GM19099 (cell line): ENCODE results near the gene AGAP1.

Experiments used
- POLR2A ChIP-seq: IDR thresholded peaks from 3 replicates; pipeline ENCODE4 v1.6.1; 2011; ENCODE audit warnings: low read depth; ENCODE audit not compliant: insufficient read length; ENCODE audit errors: extremely low read depth

AGAP1 gene

DNA sequence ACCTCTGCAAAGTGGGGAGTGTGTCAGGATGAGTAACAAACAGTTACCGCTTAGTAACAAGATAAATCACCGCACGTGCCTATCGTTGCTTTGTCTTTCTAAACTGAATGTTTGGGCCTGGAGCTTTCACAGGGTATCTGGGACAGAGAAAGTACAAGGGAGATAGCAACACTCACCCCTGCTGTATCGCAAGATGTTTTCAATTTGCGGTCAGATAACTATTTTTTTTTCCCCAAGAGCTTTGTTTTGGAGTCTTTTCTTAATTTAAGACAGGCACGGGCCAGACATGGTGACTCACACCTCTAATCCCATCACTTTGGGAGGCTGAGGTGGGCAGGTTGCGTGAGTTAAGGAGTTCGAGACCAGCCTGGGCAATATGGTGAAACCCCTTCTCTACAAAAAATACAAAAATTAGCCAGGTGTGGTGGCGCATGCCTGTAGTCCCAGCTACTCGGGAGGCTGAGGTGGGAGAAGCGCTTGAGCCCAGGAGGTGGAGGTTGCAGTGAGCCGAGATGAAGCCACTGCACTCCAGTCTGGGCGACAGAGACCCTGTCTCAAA, 527.7 kb downstream of the AGAP1 start:
- TF ChIP-seq POLR2A, result no peak

DNA sequence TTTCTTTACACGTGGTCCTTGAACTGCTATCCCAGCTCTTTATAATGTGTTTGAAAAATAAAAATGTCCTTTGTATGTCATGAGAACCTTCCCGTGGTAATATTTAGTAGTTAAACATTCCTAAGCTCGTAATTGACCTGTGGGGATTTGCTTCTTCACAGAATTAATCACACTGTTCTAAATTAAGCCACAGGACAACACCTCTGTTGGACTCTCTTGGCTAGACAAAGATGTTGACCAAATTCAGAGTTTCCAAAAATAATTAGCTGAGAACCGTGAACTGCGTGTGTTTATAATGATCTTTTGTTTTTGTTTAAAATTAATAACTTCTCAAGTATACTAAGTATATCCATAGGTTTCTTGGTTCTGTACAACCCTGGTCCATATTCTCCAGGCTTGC, 528.3 kb downstream of the AGAP1 start:
- TF ChIP-seq POLR2A, result no peak

DNA sequence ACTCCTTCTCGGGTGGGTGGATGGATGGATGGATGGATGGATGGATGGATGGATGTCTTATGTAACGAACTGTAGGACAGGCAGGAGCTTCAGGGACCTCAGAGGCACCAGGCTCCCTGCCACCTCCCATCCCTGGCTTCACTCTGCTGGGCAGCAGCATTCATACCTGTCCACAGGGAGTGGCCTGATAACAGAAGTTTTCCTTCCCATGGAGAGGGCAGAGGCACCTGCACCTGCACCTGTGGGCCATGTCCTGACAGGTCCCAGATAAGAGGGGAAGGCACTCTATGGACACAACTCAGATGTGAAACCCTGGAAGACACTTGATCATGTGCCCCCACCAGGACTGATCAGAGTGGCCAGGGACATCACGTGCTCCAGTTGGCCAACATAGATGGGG, 532.0 kb downstream of the AGAP1 start:
- TF ChIP-seq POLR2A, result no peak

DNA sequence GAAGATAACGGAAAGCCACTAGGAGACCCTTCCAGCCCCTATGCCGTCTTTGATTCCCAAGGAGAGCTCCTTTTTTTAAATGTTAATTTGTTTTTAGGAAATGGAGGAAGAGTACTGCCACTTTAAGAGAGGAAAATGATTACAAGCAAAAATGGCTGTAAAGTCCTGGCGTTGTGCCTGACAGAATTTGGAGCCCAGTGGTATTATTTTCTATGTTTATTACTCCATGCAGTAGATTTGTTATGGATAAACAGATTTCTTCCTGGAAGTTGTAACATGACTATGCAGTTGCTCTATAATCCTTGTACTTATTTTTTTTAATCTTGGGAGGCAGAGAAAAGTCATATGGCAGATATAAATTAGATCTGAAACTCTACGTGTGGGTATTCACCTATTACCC, 533.0 kb downstream of the AGAP1 start:
- TF ChIP-seq POLR2A, result no peak

DNA sequence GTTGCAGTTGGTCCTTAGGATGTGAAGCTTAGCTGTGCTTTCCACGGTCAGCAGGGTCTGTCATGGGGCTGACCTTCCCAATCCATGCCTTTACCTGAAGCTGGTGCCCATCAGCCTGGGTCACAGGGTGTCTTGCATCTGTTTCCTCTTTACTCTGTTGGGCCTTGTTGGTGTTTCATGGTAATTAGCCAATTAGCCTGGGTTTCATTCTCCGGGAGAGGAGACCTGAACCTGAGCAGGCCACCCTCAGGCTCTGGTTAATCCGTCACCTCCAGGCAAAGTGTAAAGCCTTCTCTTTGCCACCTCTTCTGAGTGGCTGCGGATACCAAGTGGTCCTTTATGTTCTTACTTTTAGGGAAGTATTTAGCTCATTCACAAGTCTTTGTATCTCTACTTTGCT, 534.2 kb downstream of the AGAP1 start:
- TF ChIP-seq POLR2A, result no peak

DNA sequence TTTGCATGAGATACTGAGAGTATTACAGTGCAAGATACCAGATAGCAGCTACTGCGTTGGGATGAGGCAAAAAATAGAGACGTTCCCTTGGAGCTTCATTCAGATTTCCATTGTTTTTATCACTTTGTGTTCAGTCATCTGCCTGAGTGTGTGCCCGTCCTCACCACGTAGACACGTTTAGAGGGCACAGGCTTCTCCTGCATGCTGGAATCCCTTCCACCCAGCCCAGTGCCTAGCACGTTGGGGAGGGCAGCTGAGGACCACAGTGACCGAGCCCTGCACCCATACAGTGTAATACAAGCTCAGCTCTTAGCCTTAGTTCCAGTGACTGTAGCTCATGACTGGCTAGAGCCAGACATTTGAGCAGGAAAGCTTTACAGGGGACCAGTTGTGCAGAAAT, 539.6 kb downstream of the AGAP1 start:
- TF ChIP-seq POLR2A, result no peak

DNA sequence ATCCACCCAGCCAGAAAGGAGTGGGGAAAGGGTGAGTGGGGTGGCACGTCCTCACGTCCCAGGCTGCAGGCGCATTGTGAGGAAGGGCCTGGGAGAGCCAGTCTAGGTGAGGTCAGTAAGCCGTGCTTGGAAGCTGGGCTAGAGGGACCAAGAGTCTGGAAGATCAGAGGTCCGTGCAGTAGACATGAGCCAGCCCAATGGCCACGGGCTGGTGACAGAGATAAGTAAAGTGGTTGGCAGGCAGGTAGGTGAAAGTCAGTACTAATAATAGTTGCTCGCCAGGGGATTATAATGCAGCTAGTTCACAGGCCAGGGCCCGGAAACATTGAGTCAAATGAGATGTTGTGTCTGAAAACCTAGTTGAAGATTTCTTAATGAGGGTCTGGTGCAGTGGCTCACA, 541.1 kb downstream of the AGAP1 start:
- TF ChIP-seq POLR2A, result no peak

DNA sequence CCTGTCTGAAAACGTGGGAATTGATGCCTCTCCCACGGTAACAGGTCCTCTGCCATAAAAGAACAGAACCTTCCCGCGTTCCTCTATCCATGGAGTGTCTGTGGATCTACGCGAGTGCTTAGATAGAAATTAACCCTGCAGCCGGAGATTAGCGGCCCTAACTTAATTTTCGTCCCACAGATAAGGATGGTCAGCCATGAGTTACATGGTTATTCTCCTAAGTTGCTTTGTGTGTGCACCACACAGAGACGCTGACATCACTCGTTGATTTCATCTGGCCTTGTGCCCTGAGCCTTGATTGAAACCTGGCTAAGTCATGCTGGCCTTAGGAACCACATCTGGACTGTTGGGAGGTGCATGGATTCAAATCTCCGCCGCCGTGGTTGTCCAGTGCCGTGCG, 542.2 kb downstream of the AGAP1 start:
- no peak for TF ChIP-seq POLR2A

DNA sequence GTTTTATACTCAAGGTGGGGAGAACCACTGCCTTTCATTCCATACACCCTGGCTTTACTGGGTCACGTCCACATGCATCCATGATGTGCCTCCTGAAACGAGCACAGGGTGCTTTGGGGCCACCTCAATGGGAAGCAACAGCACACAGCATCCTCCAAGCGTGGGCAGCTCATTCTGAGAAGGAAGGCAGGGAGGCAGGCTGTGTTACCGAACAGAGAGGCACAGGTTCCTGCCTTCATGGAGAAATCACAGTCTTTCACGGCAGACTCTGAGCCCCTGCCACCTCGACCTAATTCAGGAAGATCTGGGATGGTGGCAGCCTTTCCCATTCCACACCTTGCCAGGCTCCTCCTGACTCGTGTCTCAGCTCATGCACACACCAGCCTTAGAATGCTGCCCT, 544.3 kb downstream of the AGAP1 start:
- no peak for TF ChIP-seq POLR2A

DNA sequence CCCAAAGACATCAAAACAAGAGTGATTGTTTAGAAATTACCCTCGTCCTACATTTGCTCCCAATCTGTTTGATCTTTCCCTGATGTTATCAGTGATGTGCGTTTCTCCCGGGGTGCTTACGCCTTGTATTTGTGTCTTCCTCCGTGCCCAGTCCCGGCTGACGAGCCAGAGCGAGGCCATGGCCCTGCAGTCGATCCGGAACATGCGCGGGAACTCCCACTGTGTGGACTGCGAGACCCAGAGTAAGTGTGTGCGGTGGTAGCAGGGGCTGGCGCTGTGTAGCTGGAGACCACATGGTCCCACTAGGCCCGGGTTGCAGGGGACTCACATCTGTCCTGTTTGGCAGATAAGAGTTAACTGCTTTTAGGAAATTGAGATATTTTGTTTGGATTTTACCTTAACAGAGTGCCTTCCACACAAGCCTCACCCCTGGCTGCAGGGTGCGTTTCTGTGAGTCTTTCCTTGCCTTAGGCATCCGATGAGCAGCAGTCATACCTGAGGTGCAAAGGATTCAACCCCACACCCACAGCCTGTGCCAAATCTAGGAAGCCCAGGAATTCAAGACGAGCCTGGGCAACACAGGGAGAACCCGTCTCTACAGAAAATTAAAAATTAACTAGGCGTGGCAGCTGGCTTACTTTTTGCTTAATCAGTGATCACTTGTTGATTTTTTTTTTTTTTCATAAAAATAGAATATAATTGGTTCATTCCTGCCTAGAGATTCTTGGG, 546.9 kb downstream of the AGAP1 start:
- TF ChIP-seq POLR2A, result no peak

DNA sequence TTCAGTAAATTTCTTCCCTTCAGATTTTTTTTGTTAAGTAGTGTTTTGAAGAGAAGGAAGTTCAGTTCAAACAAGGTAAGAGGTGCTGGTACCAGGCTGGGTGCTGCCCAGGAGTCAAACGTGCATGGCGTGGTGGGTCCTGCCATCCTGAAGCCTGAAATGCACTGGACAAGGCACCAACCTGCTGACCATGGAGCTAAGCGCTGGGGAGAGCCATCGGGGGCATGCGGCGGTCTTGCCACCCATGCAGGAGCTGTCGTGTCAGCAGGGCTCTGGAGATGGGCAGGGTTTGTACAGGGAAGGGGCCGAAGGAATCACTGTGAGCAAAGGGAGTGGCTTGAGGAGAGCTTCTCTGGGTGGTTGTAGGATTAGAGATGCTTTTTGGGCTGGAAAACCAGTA, 547.8 kb downstream of the AGAP1 start:
- TF ChIP-seq POLR2A, result no peak

DNA sequence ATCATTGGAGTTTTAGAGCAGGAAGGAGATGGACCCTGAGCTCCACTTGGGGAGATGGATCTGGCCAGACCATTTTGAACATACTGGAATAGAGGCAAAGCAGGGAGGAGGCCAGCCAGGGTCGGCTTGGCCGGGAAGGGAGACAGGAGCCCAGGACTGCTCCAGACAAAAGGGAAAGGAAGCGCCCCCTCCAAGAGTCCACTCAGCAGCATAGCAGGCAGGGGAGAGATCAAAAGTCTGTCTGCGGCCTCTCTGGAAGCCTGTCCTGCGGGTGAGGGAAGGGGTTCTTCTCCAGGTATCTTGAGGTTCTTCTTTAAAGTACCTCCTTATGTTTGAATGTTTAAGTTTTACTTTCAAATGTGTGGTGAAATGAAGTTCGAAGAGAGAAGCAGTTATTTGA, 548.2 kb downstream of the AGAP1 start:
- no peak for TF ChIP-seq POLR2A

DNA sequence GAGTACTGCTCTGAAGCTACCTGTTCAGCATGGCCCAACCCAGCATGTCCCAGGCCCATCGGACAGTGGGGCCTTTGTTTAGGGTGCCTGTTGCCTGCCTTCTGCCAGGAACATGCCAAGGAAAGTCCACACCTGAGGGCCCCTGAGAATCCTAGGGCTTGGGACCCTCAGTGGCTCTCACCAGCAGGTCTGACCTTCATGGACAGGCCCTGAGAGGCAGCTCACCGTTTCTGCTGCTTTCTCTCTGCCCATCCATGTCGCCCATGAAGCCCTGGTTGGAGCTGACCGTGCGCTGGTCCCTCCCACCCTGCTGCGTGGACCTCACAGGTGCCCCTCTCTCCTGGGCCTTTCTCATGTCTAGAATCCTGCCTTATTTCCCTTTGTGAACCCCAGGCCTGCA, 550.3 kb downstream of the AGAP1 start:
- TF ChIP-seq POLR2A, result no peak

DNA sequence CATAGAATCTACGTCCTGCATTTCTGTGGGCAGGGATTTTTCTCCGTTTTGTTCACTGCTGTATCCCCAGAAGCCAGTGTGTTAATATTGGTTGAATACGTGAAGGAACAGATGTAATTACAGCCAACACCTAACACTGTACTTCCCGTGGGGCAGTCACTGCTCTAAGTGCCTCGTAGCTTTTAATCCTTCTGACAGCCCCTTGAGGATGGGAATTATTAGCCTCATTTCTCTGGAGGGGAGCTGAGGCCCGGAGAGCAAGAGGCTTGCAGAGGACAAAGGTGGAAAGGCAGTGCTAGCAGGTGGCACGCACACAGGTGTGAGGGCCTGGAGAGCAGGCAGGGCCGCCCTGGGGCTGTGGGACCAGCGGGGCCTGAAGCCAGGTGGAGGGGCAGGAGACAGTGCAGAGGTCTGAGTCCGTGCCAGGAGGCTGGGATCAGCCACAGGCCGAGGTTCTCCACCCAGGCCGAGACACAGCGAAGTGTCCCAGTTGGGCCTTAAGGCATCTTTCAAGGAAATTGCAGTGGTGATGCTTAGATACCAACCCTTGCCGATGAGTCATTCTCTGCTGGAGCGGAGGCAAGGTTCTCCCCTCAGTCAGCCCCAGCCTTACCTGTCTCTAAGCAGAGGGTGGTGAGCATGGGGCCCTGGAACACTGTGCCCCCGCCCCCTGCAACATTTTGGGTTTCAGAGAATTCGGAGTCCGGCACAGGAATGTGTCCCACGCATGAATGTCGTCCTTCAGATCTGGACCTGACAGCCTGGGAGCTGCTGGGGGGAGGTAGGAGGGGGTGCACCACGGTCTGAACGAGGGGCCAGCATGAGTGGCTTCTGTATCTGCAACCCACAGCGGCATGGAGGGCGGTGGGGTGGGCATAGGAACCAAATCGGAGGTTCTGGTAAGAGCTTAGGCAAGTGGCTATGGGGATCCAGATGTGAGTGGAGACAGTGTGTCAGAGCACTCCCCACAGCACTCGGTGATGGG, 551.7 kb downstream of the AGAP1 start:
- TF ChIP-seq POLR2A, result no peak

DNA sequence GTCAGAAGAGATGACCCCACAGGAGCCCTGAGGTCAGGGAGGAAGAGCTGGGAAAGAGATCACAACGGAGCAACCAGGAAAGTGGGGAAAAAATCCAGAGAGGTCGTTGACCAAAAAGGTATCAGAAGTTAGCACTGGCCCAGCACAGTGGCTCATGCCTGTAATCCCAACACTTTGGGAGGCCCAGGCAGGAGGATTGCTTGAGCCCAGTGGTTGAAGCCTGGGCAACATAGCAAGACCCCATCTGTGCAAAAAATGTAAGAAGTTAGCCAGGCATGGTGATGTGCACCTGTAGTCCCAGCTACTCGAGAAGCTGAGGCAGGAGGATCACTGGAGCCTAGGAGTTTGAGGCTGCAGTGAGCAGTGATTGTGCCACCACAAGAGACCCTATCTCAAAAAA, 552.9 kb downstream of the AGAP1 start:
- no peak for TF ChIP-seq POLR2A

DNA sequence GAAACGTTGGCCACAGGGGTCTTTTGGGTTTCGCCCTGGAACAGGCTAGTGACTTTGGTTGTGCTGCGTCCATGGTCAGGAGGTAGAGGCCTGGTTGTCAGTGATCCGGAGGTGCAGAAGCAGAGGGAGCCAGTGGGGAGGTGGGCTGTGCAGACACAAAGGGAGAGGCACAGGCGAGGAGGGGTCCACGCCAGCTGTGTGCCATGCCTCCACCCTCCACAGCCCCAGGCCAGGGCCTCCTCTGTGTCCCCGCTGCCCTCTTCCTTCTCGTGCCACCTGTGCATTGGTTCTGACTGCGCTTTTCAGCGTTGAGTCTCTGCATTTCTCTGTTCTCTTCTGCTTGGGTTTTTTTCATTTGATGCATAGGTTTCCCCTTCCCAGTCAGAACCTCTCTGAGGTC, 553.3 kb downstream of the AGAP1 start:
- no peak for TF ChIP-seq POLR2A

DNA sequence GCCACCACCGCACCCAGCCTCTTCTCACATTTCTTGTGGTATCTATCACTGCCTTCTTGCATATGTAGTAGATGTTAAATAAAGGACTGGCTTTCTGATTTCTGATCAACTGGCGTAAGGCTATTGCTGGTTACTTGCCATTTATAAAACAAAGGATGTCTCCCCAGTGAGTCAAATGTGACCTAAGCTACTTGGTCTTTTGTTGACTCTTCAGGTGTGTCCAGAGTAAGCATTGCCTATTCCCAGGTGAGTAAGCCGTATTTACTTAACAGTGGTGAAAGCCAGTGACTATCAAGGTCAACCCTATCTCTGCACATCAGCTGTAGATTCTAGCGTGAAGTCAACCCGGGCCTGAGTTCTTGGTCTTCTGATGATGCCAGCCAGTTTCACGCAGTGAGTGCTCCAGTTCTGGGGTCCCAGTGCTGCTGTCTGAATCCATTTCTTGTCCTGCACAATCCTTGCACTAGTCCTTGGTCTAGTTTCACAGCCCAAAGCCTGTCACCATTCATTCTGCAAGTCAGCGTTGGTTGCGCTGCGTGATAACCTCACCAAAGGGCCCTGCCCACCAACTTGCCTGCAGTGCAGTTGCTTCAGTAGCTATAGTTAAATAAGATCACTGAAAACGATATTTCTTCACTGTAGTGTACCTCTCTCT, 554.2 kb downstream of the AGAP1 start:
- no peak for TF ChIP-seq POLR2A
